GM12878 (cell line): Measurements from ENCODE around the gene TEF. TPM values are rescaled to one million over a fixed set of nuclear protein-coding genes. Genes with fewer than 3 reads are reported as not detected.

Source experiments
- ATAC-seq: fragments of 200-7000 bp; cut with Tn5 transposase; 3 replicates; pipeline ENCODE4 v1.9.1; 2020; ENCODE audit warnings: mild to moderate bottlenecking, moderate library complexity
- BruUV-seq: library from RNA; stranded (reverse); fragments of 400-500 nt; replicated peaks from 2 replicates; lab custom pipeline; 2021; lab: Mats Ljungman, UMichigan
- CTCF ChIA-PET: fragments of 300-600 bp; sonication (Branson Sonifier 250); formaldehyde crosslinking; extraction: SDS; loops from one replicate; lab custom pipeline; 2021; ENCODE audit warnings: inconsistent platforms; lab: Yijun Ruan, JAX
- POLR2A ChIA-PET: fragments of 350-600 bp; formaldehyde crosslinking; extraction: SDS; loops from one replicate; lab custom pipeline; 2021; ENCODE audit warnings: inconsistent platforms; lab: Charles Lee
- RAD21 ChIA-PET: fragments of 300-600 bp; sonication (Branson Sonifier 250); formaldehyde crosslinking; loops from one replicate; lab custom pipeline; 2023; ENCODE audit warnings: antibody characterized with exemption; ENCODE audit not compliant: unreplicated experiment; lab: Charles Lee
- SMC1A ChIA-PET: fragments of 300-600 bp; sonication (Branson Sonifier 250); formaldehyde crosslinking; loops from one replicate; lab custom pipeline; 2023; ENCODE audit not compliant: unreplicated experiment, uncharacterized antibody; lab: Charles Lee
- DNase-seq: peaks from one replicate; pipeline ENCODE4 v3.0.0-alpha.2; 2011; ENCODE audit warnings: low read depth, low spot score
- FAIRE-seq: peaks from 3 replicates; lab custom pipeline; 2011; peaks lifted over from hg19 to GRCh38; lab: Jason Lieb, UNC
- H2AFZ ChIP-seq: 2 replicates; pipeline ENCODE4 v1.6.0; 2011; ENCODE audit warnings: low read depth, low read length, control low read depth; ENCODE audit not compliant: control insufficient read depth
- H3K27ac ChIP-seq: 2 replicates; pipeline ENCODE4 v1.5.1; 2011; ENCODE audit warnings: control low read depth; ENCODE audit not compliant: control insufficient read depth, insufficient read depth
- H3K27me3 ChIP-seq, 2 experiments: replicated peaks in 1 of 2; 2 replicates each; pipeline versions ENCODE4 v1.6.0 to v1.6.1; 2011; ENCODE audit warnings: low read length in 1 of 2; ENCODE audit not compliant: control insufficient read depth in 2 of 2, insufficient read depth in 2 of 2
- H3K36me3 ChIP-seq, 2 experiments: 2 replicates each; pipeline ENCODE4 v1.5.1; 2011; ENCODE audit warnings: low read length in 1 of 2; ENCODE audit not compliant: control insufficient read depth in 2 of 2, insufficient read depth in 2 of 2
- H3K4me1 ChIP-seq: 2 replicates; pipeline ENCODE4 v1.6.1; 2011; ENCODE audit warnings: mild to moderate bottlenecking, low read length, moderate library complexity, mixed read lengths; ENCODE audit not compliant: control insufficient read depth, insufficient read depth
- H3K4me2 ChIP-seq: 2 replicates; pipeline ENCODE4 v1.6.0; 2011; ENCODE audit warnings: control low read depth; ENCODE audit not compliant: control insufficient read depth, insufficient read depth
- H3K4me3 ChIP-seq: fragments of 200-600 bp; sonication (generic); 2 replicates; pipeline ENCODE4 v1.5.1; 2016
- H3K79me2 ChIP-seq: 2 replicates; pipeline ENCODE4 v1.6.0; 2011; ENCODE audit warnings: low read length; ENCODE audit not compliant: control insufficient read depth, insufficient read depth
- H3K9ac ChIP-seq: 2 replicates; pipeline ENCODE4 v1.8.0; 2011; ENCODE audit warnings: low read length, control low read depth, mixed read lengths; ENCODE audit not compliant: control insufficient read depth, insufficient read depth
- H3K9me3 ChIP-seq: replicated peaks from 3 replicates; pipeline ENCODE4 v1.5.1; 2011; ENCODE audit warnings: mild to moderate bottlenecking, low read length; ENCODE audit not compliant: control insufficient read depth, insufficient read depth
- H4K20me1 ChIP-seq: 2 replicates; pipeline ENCODE4 v1.6.0; 2011; ENCODE audit not compliant: control insufficient read depth, insufficient read depth
- BACH1 ChIP-seq: fragments of 450-650 bp; IDR thresholded peaks from 2 replicates; pipeline ENCODE4 v1.6.1; 2017; ENCODE audit warnings: mild to moderate bottlenecking, borderline replicate concordance
- BCL11A ChIP-seq: IDR thresholded peaks from 2 replicates; pipeline ENCODE4 v1.6.1; 2011; ENCODE audit warnings: low read depth, low read length
- CHD2 ChIP-seq: IDR thresholded peaks from 2 replicates; pipeline ENCODE4 v1.6.1; 2011; ENCODE audit warnings: low read depth, low read length, improper control_type of control experiment, borderline replicate concordance
- EGR1 ChIP-seq, 2 experiments: IDR thresholded peaks; 1 replicate in 1 of 2; 2 replicates in 1 of 2; pipeline ENCODE4 v1.6.1; 2011 to 2012; ENCODE audit warnings: low read depth in 2 of 2, low read length in 2 of 2, borderline replicate concordance in 1 of 2, mild to moderate bottlenecking in 1 of 2, moderate library complexity in 1 of 2
- ETV6 ChIP-seq, 2 experiments: fragments of 450-650 bp in 1 of 2; IDR thresholded peaks in 1 of 2; conservative IDR thresholded peaks in 1 of 2; 2 replicates each; pipeline ENCODE4 v1.6.1; 2014; ENCODE audit warnings: antibody characterized with exemption in 1 of 2, borderline replicate concordance in 1 of 2, low read depth in 1 of 2, mild to moderate bottlenecking in 1 of 2, moderate library complexity in 1 of 2
- HCFC1 ChIP-seq: fragments of 150-350 bp; IDR thresholded peaks from 2 replicates; pipeline ENCODE4 v1.6.1; 2014; ENCODE audit warnings: low read length
- JUND ChIP-seq: IDR thresholded peaks from 2 replicates; pipeline ENCODE4 v1.6.1; 2012; ENCODE audit warnings: low read depth, mild to moderate bottlenecking, low read length, improper control_type of control experiment, moderate library complexity
- MLLT1 ChIP-seq: fragments of 450-650 bp; IDR thresholded peaks from 2 replicates; pipeline ENCODE4 v1.6.1; 2016; ENCODE audit warnings: mild to moderate bottlenecking
- MTA3 ChIP-seq: IDR thresholded peaks from 2 replicates; pipeline ENCODE4 v1.6.1; 2012; ENCODE audit warnings: low read length, inconsistent platforms, borderline replicate concordance
- RAD51 ChIP-seq: fragments of 450-650 bp; IDR thresholded peaks from 2 replicates; pipeline ENCODE4 v1.6.1; 2016; ENCODE audit warnings: moderate library complexity, mild to moderate bottlenecking, inconsistent platforms
- TCF12 ChIP-seq: IDR thresholded peaks from 2 replicates; pipeline ENCODE4 v1.6.1; 2011; ENCODE audit warnings: low read depth, mild to moderate bottlenecking, low read length
- WGBS: methylation state at CpG from one replicate; pipeline ENCODE4 v1.1.6; 2016; ENCODE audit warnings: low lambda C conversion rate; ENCODE audit not compliant: insufficient replicate concordance, insufficient coverage; ENCODE audit errors: missing lambda C conversion rate; 5-methylcytosine and 5-hydroxymethylcytosine counted together
- in situ Hi-C: fragments of 300-500 bp; cut with MboI; formaldehyde crosslinking; loops from 9 replicates; pipeline ENCODE4 v1.14.3; 2018; ENCODE audit warnings: mixed read lengths
- intact Hi-C: fragments of 100-400 bp; cut with micrococcal nuclease; formaldehyde crosslinking; loops from one replicate; pipeline ENCODE4 v1.14.2; 2022; ENCODE audit not compliant: unreplicated experiment
- polyA plus RNA-seq, 11 experiments: library from polyadenylated mRNA; depleted of rRNA in 4 of 11; unstranded in 6 of 11; stranded (reverse) in 5 of 11; fragments of >200 nt; fragmentation: Nextera tagmentation in 4 of 11; fragmentation: Illumina TruSeq in 1 of 11; extraction: Ambion mirVana in 4 of 11; extraction: Trizol in 1 of 11; gene quantifications; 1 replicate in 1 of 11; 2 replicates in 10 of 11; pipeline versions ENCODE4 v1.2.1 to v1.2.3, GENCODE V29; 2011 to 2016; ENCODE audit warnings: inconsistent platforms in 2 of 11, missing spikeins in 2 of 11, low read depth in 1 of 11
- total RNA-seq, 4 experiments: library from RNA; depleted of rRNA in 3 of 4; stranded (reverse); fragments of >200 nt in 3 of 4; fragmentation: Illumina TruSeq in 1 of 4; extraction: Trizol in 1 of 4; gene quantifications; 2 replicates each; pipeline versions ENCODE4 v1.2.1 to v1.2.3, GENCODE V29; 2013 to 2021
- TF ChIP-seq, protein P1 (sequence below): fragments of 450-650 bp; formaldehyde crosslinking; IDR thresholded peaks from 2 replicates; pipeline ENCODE4 v1.4.0; 2022; ENCODE audit warnings: mild to moderate bottlenecking, moderate library complexity
- TF ChIP-seq, protein P2 (sequence below): fragments of 150-350 bp; IDR thresholded peaks from 2 replicates; pipeline ENCODE4 v1.6.1; 2014; ENCODE audit warnings: mild to moderate bottlenecking, low read depth, low read length
- TF ChIP-seq, protein P3 (sequence below): fragments of 450-650 bp; IDR thresholded peaks from 2 replicates; pipeline ENCODE4 v1.6.1; 2016; ENCODE audit warnings: mild to moderate bottlenecking

Gene TEF
- total and polyA plus RNA-seq, 10 of the 15 experiments (the other 5 are each of a cell fraction or from before 2014, with no cell fraction given), result 0.23 to 4.9 (median 3.2) TPM

GRCh38 chr22:41444360-41445128 lies 62.8 kb downstream of the TEF start:
- Histone ChIP-seq H3K4me2 (peak overlapping the region; percentile 92), H3K4me1 (peaks cover 4% of the 10 kb centered on the region; the same call in 1 of the 2 replicates), H3K27me3 (no peaks in the 10 kb centered on the region), H3K9me3 (no peaks in the 10 kb centered on the region), H3K4me3 (peak overlapping the region; percentile 86), H2AFZ (peak overlapping the region; percentile 85), H4K20me1 (0 out of 2 replicates have a peak, but pooled peaks cover 4% of the 10 kb centered on the region), H3K79me2 (peaks cover 70% of the 10 kb centered on the region), H3K27ac (peak overlapping the region; percentile 88), H3K9ac (peak overlapping the region; percentile 88), H3K36me3 (peaks cover 0 to 9% of the 10 kb centered on the region in 2 experiments; a peak in 1 of 4 replicates)
- DNase-seq, result peak; percentile 90
- 1% methylated on average over 35 of the region's 35 CpGs for WGBS
- peak; percentile 82 for FAIRE-seq
- in situ Hi-C loops, result no loop called here
- peak; percentile 70 for ATAC-seq
- ChIA-PET CTCF (interaction anchor here (0.6 to 4.3 kb wide), 7 partner anchors 7 to 158 kb away, joined by 3 to 26 read pairs (median 3); partner anchors contain the start of gene RANGAP1), SMC1A (interaction anchor here (0.7 to 3.8 kb wide), 8 partner anchors 17 to 56 kb away, joined by 3 to 18 read pairs (median 8); partner anchors contain the start of genes ACO2 and PHF5A), RAD21 (interaction anchor here (0.7 to 2.8 kb wide), 10 partner anchors 24 to 73 kb away, joined by 3 to 22 read pairs (median 8); partner anchors contain the start of genes ACO2 and PHF5A), POLR2A (interaction anchor here (0.5 to 6.3 kb wide), 11 partner anchors 18 to 221 kb away, joined by 3 to 122 read pairs (median 5); partner anchors contain the start of genes ACO2, PHF5A, PMM1 and TEF)
- intact Hi-C loops, result loop anchor here (5.0 kb wide), 1 partner anchor 58 kb away; no protein-coding TSS in a partner anchor
- TSS peak; percentile 64 for BruUV-seq
- TF ChIP-seq BCL11A, result no peak
- TF ChIP-seq, protein P1, sequence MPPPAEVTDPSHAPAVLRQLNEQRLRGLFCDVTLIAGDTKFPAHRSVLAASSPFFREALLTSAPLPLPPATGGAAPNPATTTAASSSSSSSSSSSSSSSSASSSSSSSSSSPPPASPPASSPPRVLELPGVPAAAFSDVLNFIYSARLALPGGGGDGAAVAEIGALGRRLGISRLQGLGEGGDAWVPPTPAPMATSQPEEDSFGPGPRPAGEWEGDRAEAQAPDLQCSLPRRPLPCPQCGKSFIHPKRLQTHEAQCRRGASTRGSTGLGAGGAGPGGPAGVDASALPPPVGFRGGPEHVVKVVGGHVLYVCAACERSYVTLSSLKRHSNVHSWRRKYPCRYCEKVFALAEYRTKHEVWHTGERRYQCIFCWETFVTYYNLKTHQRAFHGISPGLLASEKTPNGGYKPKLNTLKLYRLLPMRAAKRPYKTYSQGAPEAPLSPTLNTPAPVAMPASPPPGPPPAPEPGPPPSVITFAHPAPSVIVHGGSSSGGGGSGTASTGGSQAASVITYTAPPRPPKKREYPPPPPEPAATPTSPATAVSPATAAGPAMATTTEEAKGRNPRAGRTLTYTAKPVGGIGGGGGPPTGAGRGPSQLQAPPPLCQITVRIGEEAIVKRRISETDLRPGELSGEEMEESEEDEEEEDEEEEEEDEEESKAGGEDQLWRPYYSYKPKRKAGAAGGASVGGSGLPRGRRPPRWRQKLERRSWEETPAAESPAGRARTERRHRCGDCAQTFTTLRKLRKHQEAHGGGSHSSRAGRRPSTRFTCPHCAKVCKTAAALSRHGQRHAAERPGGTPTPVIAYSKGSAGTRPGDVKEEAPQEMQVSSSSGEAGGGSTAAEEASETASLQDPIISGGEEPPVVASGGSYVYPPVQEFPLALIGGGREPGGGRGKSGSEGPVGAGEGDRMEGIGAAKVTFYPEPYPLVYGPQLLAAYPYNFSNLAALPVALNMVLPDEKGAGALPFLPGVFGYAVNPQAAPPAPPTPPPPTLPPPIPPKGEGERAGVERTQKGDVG, result no peak
- TF ChIP-seq, protein P2, sequence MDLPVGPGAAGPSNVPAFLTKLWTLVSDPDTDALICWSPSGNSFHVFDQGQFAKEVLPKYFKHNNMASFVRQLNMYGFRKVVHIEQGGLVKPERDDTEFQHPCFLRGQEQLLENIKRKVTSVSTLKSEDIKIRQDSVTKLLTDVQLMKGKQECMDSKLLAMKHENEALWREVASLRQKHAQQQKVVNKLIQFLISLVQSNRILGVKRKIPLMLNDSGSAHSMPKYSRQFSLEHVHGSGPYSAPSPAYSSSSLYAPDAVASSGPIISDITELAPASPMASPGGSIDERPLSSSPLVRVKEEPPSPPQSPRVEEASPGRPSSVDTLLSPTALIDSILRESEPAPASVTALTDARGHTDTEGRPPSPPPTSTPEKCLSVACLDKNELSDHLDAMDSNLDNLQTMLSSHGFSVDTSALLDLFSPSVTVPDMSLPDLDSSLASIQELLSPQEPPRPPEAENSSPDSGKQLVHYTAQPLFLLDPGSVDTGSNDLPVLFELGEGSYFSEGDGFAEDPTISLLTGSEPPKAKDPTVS, result no peak
- TF ChIP-seq EGR1 (IDR thresholded peaks at IDR 0.05; ENCODE audit: borderline replicate concordance in 1 of 2, low read depth in 2 of 2, low read length in 2 of 2), result peak in 1 of 2 experiments; percentile 83; a peak in 2 of 3 replicates
- no peak for TF ChIP-seq RAD51
- TF ChIP-seq, protein P3, sequence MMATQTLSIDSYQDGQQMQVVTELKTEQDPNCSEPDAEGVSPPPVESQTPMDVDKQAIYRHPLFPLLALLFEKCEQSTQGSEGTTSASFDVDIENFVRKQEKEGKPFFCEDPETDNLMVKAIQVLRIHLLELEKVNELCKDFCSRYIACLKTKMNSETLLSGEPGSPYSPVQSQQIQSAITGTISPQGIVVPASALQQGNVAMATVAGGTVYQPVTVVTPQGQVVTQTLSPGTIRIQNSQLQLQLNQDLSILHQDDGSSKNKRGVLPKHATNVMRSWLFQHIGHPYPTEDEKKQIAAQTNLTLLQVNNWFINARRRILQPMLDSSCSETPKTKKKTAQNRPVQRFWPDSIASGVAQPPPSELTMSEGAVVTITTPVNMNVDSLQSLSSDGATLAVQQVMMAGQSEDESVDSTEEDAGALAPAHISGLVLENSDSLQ, result no peak
- 0 out of 2 replicates have a peak, but pooled peaks have one; percentile 27 for TF ChIP-seq BACH1
- 0 out of 2 replicates have a peak, but pooled peaks have one; percentile 15 for TF ChIP-seq CHD2
- peak; percentile 94 for TF ChIP-seq HCFC1
- TF ChIP-seq MLLT1, result peak; percentile 51; the same call in 1 of the 2 replicates
- TF ChIP-seq JUND, result no peak
- TF ChIP-seq MTA3, result no peak
- no peak for TF ChIP-seq ETV6 (conservative IDR thresholded peaks at IDR 0.05 in 1 of 2, IDR thresholded peaks at IDR 0.05 in 1 of 2; ENCODE audit: borderline replicate concordance in 1 of 2, low read depth in 1 of 2)
- TF ChIP-seq TCF12, result no peak
